ENCODE data around the gene RAVER2. TPM values are rescaled to one million over a fixed set of nuclear protein-coding genes. Genes with fewer than 3 reads are reported as not detected.

RAVER2 gene
- total RNA-seq, 1 donor from 2014 or later: 18.6 TPM

GRCh38 chr1:64875606-64876005 lies 130.7 kb downstream of the RAVER2 start:
- Mint-ChIP-seq H3K9me3 (no peaks in the 10 kb centered on the region), H3K4me1 (no peaks in the 10 kb centered on the region), H3K27ac (no peak overlapping the region), H3K4me3 (no peak overlapping the region), H3K36me3 (peaks cover 31% of the 10 kb centered on the region), H3K27me3 (ENCODE audit: low read depth) (no peaks in the 10 kb centered on the region)
- TF ChIP-seq CTCF (IDR thresholded peaks at IDR 0.05; ENCODE audit: unreplicated experiment): no peak
- no peak for DNase-seq (ENCODE audit: low spot score in 2 of 2, unreplicated experiment in 2 of 2)

GRCh38 chr1:64877151-64877550 lies 132.3 kb downstream of the RAVER2 start:
- no peak for TF ChIP-seq CTCF (IDR thresholded peaks at IDR 0.05; ENCODE audit: unreplicated experiment)
- Mint-ChIP-seq H3K36me3 (peaks cover 19% of the 10 kb centered on the region), H3K27ac (no peak overlapping the region)

GRCh38 chr1:64877598-64877997 lies 132.7 kb downstream of the RAVER2 start:
- Mint-ChIP-seq H3K4me1 (no peaks in the 10 kb centered on the region), H3K27ac (no peak overlapping the region), H3K9me3 (no peaks in the 10 kb centered on the region), H3K27me3 (ENCODE audit: low read depth) (no peaks in the 10 kb centered on the region), H3K4me3 (no peak overlapping the region), H3K36me3 (peaks cover 17% of the 10 kb centered on the region)
- TF ChIP-seq CTCF (IDR thresholded peaks at IDR 0.05; ENCODE audit: unreplicated experiment): no peak
- DNase-seq (ENCODE audit: low spot score in 2 of 2, unreplicated experiment in 2 of 2): no peak

More at GRCh38 chr1:64877151-64877550, 132.3 kb downstream of the RAVER2 start:
- Mint-ChIP-seq H3K4me3 (no peak overlapping the region), H3K4me1 (no peaks in the 10 kb centered on the region), H3K27me3 (ENCODE audit: low read depth) (no peaks in the 10 kb centered on the region), H3K9me3 (no peaks in the 10 kb centered on the region)
- DNase-seq (ENCODE audit: low spot score in 2 of 2, unreplicated experiment in 2 of 2): no peak

- no peak for TF ChIP-seq CTCF (IDR thresholded peaks at IDR 0.05; ENCODE audit: unreplicated experiment)
- no peaks in the 10 kb centered on the region for H3K4me1 Mint-ChIP-seq
- H3K27me3 Mint-ChIP-seq (ENCODE audit: low read depth): no peaks in the 10 kb centered on the region
- no peak overlapping the region for H3K27ac Mint-ChIP-seq
- H3K36me3 Mint-ChIP-seq: peaks cover 17% of the 10 kb centered on the region
- H3K9me3 Mint-ChIP-seq: no peaks in the 10 kb centered on the region
- no peak for DNase-seq (ENCODE audit: low spot score in 2 of 2, unreplicated experiment in 2 of 2)
- no peak overlapping the region for H3K4me3 Mint-ChIP-seq
Observed at GRCh38 chr1:64878090-64878489, 133.2 kb downstream of the RAVER2 start.

- H3K4me3 Mint-ChIP-seq: no peak overlapping the region
- no peaks in the 10 kb centered on the region for H3K9me3 Mint-ChIP-seq
- no peak for TF ChIP-seq CTCF (IDR thresholded peaks at IDR 0.05; ENCODE audit: unreplicated experiment)
- H3K4me1 Mint-ChIP-seq: no peaks in the 10 kb centered on the region
- H3K36me3 Mint-ChIP-seq: peaks cover 19% of the 10 kb centered on the region
- no peak overlapping the region for H3K27ac Mint-ChIP-seq
- DNase-seq (ENCODE audit: low spot score in 2 of 2, unreplicated experiment in 2 of 2): no peak
- H3K27me3 Mint-ChIP-seq (ENCODE audit: low read depth): no peaks in the 10 kb centered on the region
Observed at GRCh38 chr1:64878931-64879611, 134.2 kb downstream of the RAVER2 start.
